ENCODE measurements around the gene RPL7L1.
"Not testable (repeated sequence)": the region's sequence is repeated elsewhere in the genome, so short reads cannot be mapped to it uniquely, and the experiment has no call there.

Gene RPL7L1

GRCh38 chr6:42879372-42880239 lies at the start of gene RPL7L1:
Gene RPL7L1, plus strand, starts transcription at chr6:42879616. Its CDS starts 295 bp downstream, at chr6:42879911.
- DNase-seq (ENCODE audit: low read depth in 2 of 3, low spot score in 2 of 3): peak; percentile 62 to 67 (median 66)

DNA sequence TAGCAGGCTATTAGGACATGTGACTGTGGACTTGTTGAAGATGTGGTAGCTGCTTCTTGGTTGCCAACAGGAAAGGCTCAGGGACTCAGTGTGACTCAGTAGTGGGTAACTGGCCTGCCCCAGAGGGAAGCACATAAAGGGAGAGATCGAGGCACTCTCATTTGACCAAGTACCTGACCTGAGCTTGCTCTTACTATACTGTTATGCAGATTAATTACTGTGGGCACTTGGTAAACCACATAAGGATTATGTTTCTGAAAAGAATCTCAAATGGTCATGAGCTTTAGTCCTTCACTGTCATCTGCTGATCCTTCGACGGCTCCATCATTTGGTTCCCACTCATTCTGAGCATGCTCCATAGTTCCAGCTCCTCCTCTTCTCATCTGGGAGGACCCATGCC lies 48.2 kb upstream of the RPL7L1 start:
- no peak for DNase-seq (ENCODE audit: low read depth in 2 of 3, low spot score in 2 of 3)

- DNase-seq (ENCODE audit: low read depth in 2 of 3, low spot score in 2 of 3): no peak
These were observed 45.4 kb upstream of the RPL7L1 start for GRCh38 chr6:42834056-42834455.

GRCh38 chr6:42841844-42842584 lies 37.4 kb upstream of the RPL7L1 start:
- no peak for DNase-seq (ENCODE audit: low read depth in 2 of 3, low spot score in 2 of 3)

DNA sequence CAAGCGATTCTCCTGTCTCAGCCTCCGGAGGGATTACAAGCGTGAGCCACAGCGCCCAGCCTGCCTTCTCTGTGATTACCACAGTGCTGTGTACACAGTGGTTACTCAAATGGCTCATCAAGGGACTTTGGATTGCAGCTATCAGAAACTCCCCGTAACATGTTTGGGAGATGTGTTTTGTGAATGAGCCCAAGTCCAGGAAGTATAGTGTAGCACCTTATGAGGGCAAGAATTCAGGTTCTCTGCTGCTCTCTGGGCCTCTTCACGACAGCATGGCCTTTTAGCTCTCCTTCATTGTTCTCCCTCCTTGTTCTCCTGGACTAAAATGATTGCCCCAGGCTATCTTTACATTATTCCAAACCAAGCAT lies 34.1 kb upstream of the RPL7L1 start:
- DNase-seq (ENCODE audit: low read depth in 2 of 3, low spot score in 2 of 3): no peak

DNA sequence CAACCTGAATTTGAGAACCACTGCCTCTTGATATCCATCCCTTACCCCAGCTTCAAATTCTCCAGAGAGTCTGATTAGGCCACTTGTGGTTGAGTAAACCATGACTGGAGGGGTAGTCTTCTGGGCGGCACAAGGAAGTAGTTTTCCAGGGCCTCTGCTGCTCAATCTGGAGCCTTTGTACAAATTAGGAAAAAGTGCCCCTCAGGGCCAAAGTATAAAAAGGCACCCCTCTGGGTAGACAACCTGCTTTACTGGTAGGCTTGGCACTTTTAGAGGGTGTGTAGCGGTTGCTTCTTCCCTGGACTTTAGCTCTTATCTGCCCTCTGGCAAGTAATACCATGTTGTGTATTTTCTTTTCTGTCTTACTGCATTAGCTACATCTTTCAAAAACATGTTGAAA lies 32.9 kb upstream of the RPL7L1 start:
- no peak for DNase-seq (ENCODE audit: low read depth in 2 of 3, low spot score in 2 of 3)

GRCh38 chr6:42848700-42849099 lies 30.7 kb upstream of the RPL7L1 start:
- no peak for DNase-seq (ENCODE audit: low read depth in 2 of 3, low spot score in 2 of 3)

DNA sequence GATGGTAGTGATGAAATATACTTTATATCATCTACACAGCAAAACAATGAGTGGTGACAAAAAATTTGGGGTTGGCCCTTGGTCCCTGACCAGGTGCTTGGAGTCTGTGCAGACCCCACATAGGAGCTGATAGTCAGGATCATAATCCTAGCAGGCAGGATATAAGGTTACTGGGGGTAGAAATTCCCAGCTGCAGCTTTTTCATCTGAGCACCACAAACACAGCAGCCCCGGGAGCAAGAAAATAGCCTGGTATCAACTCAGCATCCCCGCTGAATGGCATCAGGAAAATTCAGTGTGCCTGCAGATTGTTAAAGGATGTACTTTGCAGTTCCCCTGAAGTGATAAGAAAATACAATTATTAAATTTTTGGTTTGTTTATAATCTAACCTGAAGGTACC lies 27.8 kb upstream of the RPL7L1 start:
- DNase-seq (ENCODE audit: low read depth in 2 of 3, low spot score in 2 of 3): no peak

- DNase-seq (ENCODE audit: low read depth in 2 of 3, low spot score in 2 of 3): no peak
These were observed 19.4 kb upstream of the RPL7L1 start for GRCh38 chr6:42860036-42860435.

GRCh38 chr6:42860481-42860880 lies 18.9 kb upstream of the RPL7L1 start:
- no peak for DNase-seq (ENCODE audit: low read depth in 2 of 3, low spot score in 2 of 3)

DNA sequence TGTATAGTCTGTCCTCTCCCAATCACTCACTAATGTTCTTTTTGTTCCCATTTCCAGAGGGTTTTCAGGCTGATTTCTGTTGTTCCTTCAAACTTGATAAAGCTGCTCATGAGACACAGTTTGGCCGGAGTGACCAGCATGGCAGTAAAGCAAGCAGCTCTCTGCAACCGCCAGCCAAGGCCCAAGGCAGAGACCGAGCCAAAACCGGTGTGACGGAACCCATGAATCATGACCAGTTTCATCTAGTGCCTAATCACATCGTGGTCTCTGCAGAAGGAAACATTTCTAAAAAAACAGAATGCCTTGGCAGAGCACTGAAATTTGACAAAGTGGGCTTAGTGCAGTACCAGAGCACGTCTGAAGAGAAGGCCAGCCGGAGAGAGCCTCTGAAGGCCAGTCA lies 14.8 kb upstream of the RPL7L1 start:
- DNase-seq (ENCODE audit: low read depth in 2 of 3, low spot score in 2 of 3): no peak

DNA sequence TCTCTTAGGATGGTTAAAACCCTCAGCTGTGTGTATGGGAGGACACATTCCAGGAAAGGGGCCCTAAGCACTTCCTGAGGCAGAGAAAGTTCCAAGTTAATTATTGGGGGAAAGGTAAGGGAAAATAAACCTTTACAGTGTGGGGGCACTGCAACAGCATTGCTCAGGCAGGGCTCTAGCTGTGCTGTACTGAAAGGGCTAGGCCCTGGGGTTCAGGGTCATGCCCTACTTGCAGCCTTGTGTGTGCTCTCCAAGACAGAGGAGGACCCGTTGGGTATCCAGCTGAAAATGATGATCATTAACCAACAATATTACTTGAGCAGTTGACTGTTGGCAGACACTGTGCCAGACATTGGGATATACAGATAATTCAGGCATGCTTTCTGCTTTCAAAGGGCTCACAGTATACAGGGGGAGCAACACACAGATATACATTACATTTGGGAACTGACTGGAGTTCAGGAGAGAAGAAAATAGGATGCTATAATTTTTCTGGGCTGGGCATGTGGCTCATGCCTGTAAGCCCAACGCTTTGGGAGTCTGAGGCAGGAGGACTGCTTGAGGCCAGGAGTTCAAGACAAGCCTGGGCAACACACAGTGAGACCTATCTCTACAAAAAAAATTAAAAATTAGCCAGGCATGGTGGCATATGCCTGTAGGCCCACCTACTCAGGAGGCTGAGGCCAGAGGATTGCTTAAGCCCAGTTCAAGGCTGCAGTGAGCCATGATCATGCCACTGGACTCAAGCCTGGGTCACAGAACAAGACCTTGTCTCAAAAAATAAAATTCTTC lies 9.1 kb upstream of the RPL7L1 start:
- DNase-seq (ENCODE audit: low read depth in 2 of 3, low spot score in 2 of 3): no peak

DNA sequence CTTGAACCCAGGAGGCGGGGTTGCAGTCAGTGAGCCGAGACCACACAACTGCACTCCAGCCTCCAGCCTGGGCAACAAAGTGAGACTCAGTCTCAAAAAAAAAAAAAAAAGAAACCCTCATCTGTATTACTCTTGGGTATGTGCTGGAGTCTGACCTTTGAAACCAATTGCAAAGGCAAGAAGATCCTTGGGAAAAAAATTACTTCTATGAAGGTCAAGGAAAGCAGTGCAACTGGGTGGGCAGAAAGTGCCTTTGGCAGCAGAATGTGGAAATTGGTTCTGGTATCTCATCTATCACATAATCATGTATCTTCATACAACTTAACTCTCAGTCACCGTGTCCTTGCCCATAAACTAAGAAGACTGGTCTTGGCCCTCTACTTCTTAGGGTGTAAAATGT lies 7.7 kb upstream of the RPL7L1 start:
- DNase-seq (ENCODE audit: low read depth in 2 of 3, low spot score in 2 of 3): no peak

DNA sequence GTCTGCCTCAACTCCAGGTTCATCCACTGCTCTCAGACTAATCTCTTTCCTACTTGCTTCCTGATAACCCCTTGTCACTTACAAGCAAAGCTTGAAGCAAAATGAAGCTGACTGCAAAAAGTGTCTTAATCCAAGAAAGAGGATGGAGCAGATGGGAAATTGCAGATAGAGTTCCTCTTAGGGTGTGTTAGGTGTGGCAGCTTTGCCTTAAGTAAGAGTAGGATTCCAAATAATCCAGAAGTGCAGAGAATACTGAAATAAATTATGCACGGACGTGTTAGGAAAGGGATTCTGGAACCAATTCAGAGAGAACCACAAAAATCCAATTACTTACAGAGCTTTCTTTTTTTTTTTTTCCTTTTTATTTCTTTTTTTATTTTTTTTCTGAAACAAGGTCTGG lies 6.1 kb upstream of the RPL7L1 start:
- DNase-seq (ENCODE audit: low read depth in 2 of 3, low spot score in 2 of 3): no peak

GRCh38 chr6:42877695-42878094 lies 1.7 kb upstream of the RPL7L1 start:
- DNase-seq (ENCODE audit: low read depth in 2 of 3, low spot score in 2 of 3): no peak

DNA sequence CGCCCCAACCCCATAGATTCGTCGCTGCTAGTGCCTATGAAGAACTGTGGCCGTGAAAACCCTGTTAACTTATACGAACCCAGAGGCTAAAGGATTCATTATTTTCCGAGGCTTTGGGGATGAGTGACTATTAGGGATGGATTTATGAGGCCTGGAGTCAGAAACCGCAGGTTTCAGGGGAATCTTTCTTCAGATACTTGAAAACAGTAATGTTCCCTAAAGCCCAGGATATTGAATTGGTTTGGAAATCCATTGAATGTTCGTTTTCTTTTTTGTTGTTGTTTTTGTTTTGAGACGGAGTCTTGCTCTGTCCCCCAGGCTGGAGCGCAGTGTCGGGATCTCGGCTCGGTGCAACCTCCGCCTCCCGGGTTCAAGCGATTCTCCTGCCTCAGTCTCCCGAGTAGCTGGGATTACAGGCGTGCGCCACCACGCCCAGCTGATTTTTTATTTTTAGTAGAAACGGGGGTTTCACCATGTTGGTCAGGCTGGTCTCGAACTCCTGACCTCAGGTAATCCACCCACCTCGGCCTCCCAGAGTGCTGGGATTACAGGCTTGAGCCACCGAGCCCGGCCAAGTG lies 913 bp downstream of the RPL7L1 start:
- not testable (repeated sequence) for DNase-seq (ENCODE audit: low read depth in 2 of 3, low spot score in 2 of 3)

- not testable (repeated sequence) for DNase-seq (ENCODE audit: low read depth in 2 of 3, low spot score in 2 of 3)
These were observed 1.5 kb downstream of the RPL7L1 start for GRCh38 chr6:42880871-42881270.

DNA sequence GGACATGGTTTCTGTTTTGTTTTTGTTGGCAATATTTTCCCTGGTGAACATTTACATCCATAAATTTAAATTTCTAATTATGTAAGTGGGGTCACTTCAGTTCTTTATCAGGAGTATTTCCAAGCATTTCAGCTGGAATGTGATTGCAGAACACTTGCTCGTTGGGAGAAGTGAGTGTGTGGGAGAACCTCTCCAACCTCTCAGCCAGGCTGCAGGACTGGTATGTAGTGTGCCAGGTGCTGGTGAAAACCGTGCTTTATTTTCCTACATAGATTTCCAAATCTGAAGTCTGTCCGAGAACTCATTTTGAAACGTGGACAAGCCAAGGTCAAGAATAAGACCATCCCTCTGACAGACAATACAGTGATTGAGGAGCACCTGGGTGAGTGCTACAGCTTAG lies 6.3 kb downstream of the RPL7L1 start:
- no peak for DNase-seq (ENCODE audit: low read depth in 2 of 3, low spot score in 2 of 3)

GRCh38 chr6:42888201-42888600 lies 8.8 kb downstream of the RPL7L1 start:
- DNase-seq (ENCODE audit: low read depth in 2 of 3, low spot score in 2 of 3): not testable (repeated sequence)

DNA sequence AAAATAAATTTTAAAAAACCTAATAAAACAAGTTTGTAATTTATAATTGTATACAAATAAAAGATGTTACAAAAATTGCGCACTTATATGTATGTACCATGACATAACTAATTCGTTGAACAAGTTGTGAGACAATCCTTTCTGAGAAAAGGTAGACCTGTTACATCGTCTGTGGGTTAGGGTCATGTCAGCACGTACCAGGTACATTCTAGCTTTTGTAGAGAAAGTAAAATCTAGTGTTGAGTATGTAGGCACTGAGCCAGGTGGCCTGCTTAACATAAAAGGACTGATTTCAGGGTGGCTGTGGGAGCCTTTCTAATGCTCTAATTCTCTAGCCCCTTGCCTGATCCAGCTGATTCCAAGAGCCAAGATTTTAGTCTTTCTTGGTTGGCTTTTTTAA lies 10.4 kb downstream of the RPL7L1 start:
- no peak for DNase-seq (ENCODE audit: low read depth in 2 of 3, low spot score in 2 of 3)
